HEK293 (cell line): ENCODE results near the gene BATF2.

Experiments used
- CTCF ChIA-PET: fragments of 350-600 bp; formaldehyde crosslinking; extraction: SDS; loops from one replicate; lab custom pipeline; 2021; ENCODE audit warnings: antibody characterized with exemption; lab: Yijun Ruan, JAX
- POLR2A ChIA-PET: fragments of 300-600 bp; formaldehyde crosslinking; extraction: SDS; loops from one replicate; lab custom pipeline; 2020; ENCODE audit warnings: antibody characterized with exemption, inconsistent platforms; lab: Yijun Ruan, JAX
- H3K27ac ChIP-seq: fragments of 200-500 bp; sonication (Bioruptor generic); 2 replicates; pipeline ENCODE4 v1.5.1; 2014; ENCODE audit warnings: low read depth, low read length, control low read depth, inconsistent platforms; ENCODE audit errors: extremely low read depth
- H3K36me3 ChIP-seq, 2 experiments: fragments of 200-500 bp in 1 of 2; sonication (Bioruptor generic) in 1 of 2; 1 replicate in 1 of 2; 2 replicates in 1 of 2; pipeline ENCODE4 v1.5.1; 2014 to 2017; ENCODE audit warnings: inconsistent platforms in 2 of 2, low read length in 2 of 2; ENCODE audit not compliant: control insufficient read depth in 2 of 2, insufficient read depth in 1 of 2
- H3K4me1 ChIP-seq: fragments of 200-500 bp; sonication (Bioruptor generic); 2 replicates; pipeline ENCODE4 v1.5.1; 2014; ENCODE audit warnings: mild to moderate bottlenecking, low read length, inconsistent platforms; ENCODE audit not compliant: control insufficient read depth, insufficient read depth
- H3K4me3 ChIP-seq: 2 replicates; pipeline ENCODE4 v1.5.1; 2011; ENCODE audit warnings: low read depth, mild to moderate bottlenecking, control low read depth, low read length, moderate library complexity
- H3K9me3 ChIP-seq: fragments of 200-500 bp; sonication (Bioruptor generic); 2 replicates; pipeline ENCODE4 v1.5.1; 2014; ENCODE audit warnings: low read depth, low read length, inconsistent platforms; ENCODE audit not compliant: control insufficient read depth, insufficient read depth
- GLI2 ChIP-seq: fragments of 450-650 bp; formaldehyde crosslinking; IDR thresholded peaks from 2 replicates; pipeline ENCODE4; 2017; ENCODE audit warnings: missing biosample characterization, missing genetic modification characterization, low read depth, borderline replicate concordance
- MEIS1 ChIP-seq: sonication (generic); formaldehyde crosslinking; IDR thresholded peaks from 2 replicates; pipeline ENCODE4 v1.8.1; 2022; ENCODE audit warnings: missing genetic modification reagents, mild to moderate bottlenecking, borderline replicate concordance
- MYNN ChIP-seq: fragments of 450-650 bp; formaldehyde crosslinking; IDR thresholded peaks from 2 replicates; pipeline ENCODE4 v1.5.1; 2016; ENCODE audit warnings: missing biosample characterization, missing genetic modification characterization, borderline replicate concordance
- REPIN1 ChIP-seq: fragments of 450-650 bp; formaldehyde crosslinking; IDR thresholded peaks from 2 replicates; pipeline ENCODE4 v1.5.1; 2017; ENCODE audit warnings: missing biosample characterization, missing genetic modification characterization, low read depth
- SALL2 ChIP-seq: fragments of 450-650 bp; formaldehyde crosslinking; IDR thresholded peaks from 2 replicates; pipeline ENCODE4 v1.5.0; 2017; ENCODE audit warnings: missing biosample characterization, mild to moderate bottlenecking, missing genetic modification characterization, borderline replicate concordance
- ZBTB7A ChIP-seq: fragments of 450-650 bp; formaldehyde crosslinking; IDR thresholded peaks from 2 replicates; pipeline ENCODE4 v1.5.1; 2016; ENCODE audit warnings: low read depth, missing biosample characterization, missing genetic modification characterization
- ZNF223 ChIP-seq: fragments of 450-650 bp; formaldehyde crosslinking; IDR thresholded peaks from 2 replicates; pipeline ENCODE4 v1.5.1; 2016; ENCODE audit warnings: missing biosample characterization, missing genetic modification characterization
- ZNF341 ChIP-seq: fragments of 450-650 bp; formaldehyde crosslinking; IDR thresholded peaks from 2 replicates; pipeline ENCODE4; 2016; ENCODE audit warnings: low read depth, missing biosample characterization, missing genetic modification characterization
- ZNF544 ChIP-seq: fragments of 450-650 bp; formaldehyde crosslinking; IDR thresholded peaks from 2 replicates; pipeline ENCODE4 v1.5.0; 2017; ENCODE audit warnings: missing biosample characterization, missing genetic modification characterization
- ZNF560 ChIP-seq: fragments of 450-650 bp; formaldehyde crosslinking; IDR thresholded peaks from 2 replicates; pipeline ENCODE4 v1.5.1; 2017; ENCODE audit warnings: missing biosample characterization, missing genetic modification characterization, borderline replicate concordance
- ZNF600 ChIP-seq: fragments of 450-650 bp; formaldehyde crosslinking; IDR thresholded peaks from 2 replicates; pipeline ENCODE4 v1.5.1; 2016; ENCODE audit warnings: missing biosample characterization, missing genetic modification characterization
- ZNF623 ChIP-seq: fragments of 450-650 bp; formaldehyde crosslinking; IDR thresholded peaks from 2 replicates; pipeline ENCODE4 v1.5.1; 2016; ENCODE audit warnings: missing biosample characterization, missing genetic modification characterization
- ZNF654 ChIP-seq: fragments of 450-650 bp; formaldehyde crosslinking; IDR thresholded peaks from 2 replicates; pipeline ENCODE4 v1.5.1; 2016; ENCODE audit warnings: low read depth, missing biosample characterization, missing genetic modification characterization
- TF ChIP-seq, protein P1 (sequence below): fragments of 450-650 bp; formaldehyde crosslinking; IDR thresholded peaks from 2 replicates; pipeline ENCODE4 v1.5.1; 2016; ENCODE audit warnings: missing biosample characterization, missing genetic modification characterization
- TF ChIP-seq, protein P2 (sequence below): fragments of 450-650 bp; formaldehyde crosslinking; IDR thresholded peaks from 2 replicates; pipeline ENCODE4 v1.5.1; 2016; ENCODE audit warnings: missing biosample characterization, missing genetic modification characterization, low read depth
- TF ChIP-seq, protein P3 (sequence below): fragments of 450-650 bp; formaldehyde crosslinking; IDR thresholded peaks from 2 replicates; pipeline ENCODE4 v1.5.1; 2016; ENCODE audit warnings: missing biosample characterization, missing genetic modification characterization
- TF ChIP-seq, protein P4 (sequence below): fragments of 450-650 bp; formaldehyde crosslinking; IDR thresholded peaks from 2 replicates; pipeline ENCODE4 v1.5.1; 2017; ENCODE audit warnings: missing biosample characterization, mild to moderate bottlenecking, missing genetic modification characterization, moderate library complexity
- TF ChIP-seq, protein P5 (sequence below): fragments of 450-650 bp; formaldehyde crosslinking; conservative IDR thresholded peaks from 2 replicates; pipeline ENCODE4 v1.5.1; 2016; ENCODE audit warnings: low read depth, missing biosample characterization, missing genetic modification characterization

The BATF2 gene

DNA sequence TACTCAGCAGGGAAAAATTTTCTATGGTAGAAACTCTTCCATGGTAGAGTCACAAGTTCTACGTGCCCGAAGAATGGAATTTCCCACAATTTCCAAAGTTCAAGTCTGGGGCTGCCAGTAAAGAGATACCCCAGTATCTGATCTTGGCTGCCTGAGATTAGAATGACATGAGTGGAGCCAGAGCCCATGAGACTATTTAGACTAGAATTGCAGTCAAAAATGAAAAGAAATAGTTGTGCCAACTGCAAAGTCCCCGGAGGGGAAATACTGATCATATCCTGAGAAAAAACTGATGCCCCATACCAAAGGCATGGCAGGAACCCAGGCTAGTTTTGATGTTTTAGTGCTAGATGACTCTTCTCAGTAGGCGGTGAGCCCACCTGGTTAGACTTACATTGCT is 36.1 kb downstream of the BATF2 start:
- H3K9me3 ChIP-seq, result no peaks in the 10 kb centered on the region
- no peak for TF ChIP-seq MYNN (tag by site-specific recombination)
- TF ChIP-seq, protein P1, sequence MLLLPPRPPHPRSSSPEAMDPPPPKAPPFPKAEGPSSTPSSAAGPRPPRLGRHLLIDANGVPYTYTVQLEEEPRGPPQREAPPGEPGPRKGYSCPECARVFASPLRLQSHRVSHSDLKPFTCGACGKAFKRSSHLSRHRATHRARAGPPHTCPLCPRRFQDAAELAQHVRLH, result no peak
- H3K4me1 ChIP-seq, result no peaks in the 10 kb centered on the region
- no peak overlapping the region for H3K4me3 ChIP-seq
- H3K36me3 ChIP-seq, result no peaks in the 10 kb centered on the region
- H3K27ac ChIP-seq, result no peak overlapping the region
- ChIA-PET CTCF (interaction anchor here (0.6 kb wide), 1 partner anchor 9 kb away, joined by 5 read pairs; no protein-coding TSS in a partner anchor), POLR2A (no interaction called here)

DNA sequence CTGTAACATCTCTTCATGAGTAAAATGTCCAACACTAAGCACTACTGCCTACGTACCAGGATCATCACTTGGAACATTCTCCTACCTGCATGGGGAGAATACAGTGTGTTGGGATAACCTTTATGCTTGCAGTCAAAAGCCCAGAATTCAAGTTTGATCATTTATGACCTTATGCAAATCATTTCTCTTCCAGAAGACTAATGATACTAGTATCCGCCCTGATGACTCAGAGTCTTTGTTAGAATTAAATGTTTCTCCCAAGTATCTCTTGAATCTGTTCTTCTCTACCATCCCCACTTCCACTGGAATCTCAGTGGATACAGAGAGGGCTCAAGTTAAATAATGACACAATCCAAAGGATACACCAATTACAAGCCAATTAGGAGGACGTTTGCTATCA is 37.3 kb downstream of the BATF2 start:
- POLR2A ChIA-PET, result no interaction called here
- CTCF ChIA-PET, result no interaction called here

More for the DNA sequence above, 37.3 kb downstream of the BATF2 start:
- H3K27ac ChIP-seq, result no peak overlapping the region
- H3K9me3 ChIP-seq, result no peaks in the 10 kb centered on the region
- no peak overlapping the region for H3K4me3 ChIP-seq
- no peaks in the 10 kb centered on the region for H3K4me1 ChIP-seq
- no peaks in the 10 kb centered on the region for H3K36me3 ChIP-seq
- TF ChIP-seq ZNF341 (tag by site-specific recombination), result no peak
- TF ChIP-seq ZNF223 (tag by site-specific recombination), result no peak
- TF ChIP-seq, protein P2, sequence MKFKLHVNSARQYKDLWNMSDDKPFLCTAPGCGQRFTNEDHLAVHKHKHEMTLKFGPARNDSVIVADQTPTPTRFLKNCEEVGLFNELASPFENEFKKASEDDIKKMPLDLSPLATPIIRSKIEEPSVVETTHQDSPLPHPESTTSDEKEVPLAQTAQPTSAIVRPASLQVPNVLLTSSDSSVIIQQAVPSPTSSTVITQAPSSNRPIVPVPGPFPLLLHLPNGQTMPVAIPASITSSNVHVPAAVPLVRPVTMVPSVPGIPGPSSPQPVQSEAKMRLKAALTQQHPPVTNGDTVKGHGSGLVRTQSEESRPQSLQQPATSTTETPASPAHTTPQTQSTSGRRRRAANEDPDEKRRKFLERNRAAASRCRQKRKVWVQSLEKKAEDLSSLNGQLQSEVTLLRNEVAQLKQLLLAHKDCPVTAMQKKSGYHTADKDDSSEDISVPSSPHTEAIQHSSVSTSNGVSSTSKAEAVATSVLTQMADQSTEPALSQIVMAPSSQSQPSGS (tag by site-specific recombination), result no peak
- no peak for TF ChIP-seq ZNF654 (tag by site-specific recombination)
- TF ChIP-seq, protein P3, sequence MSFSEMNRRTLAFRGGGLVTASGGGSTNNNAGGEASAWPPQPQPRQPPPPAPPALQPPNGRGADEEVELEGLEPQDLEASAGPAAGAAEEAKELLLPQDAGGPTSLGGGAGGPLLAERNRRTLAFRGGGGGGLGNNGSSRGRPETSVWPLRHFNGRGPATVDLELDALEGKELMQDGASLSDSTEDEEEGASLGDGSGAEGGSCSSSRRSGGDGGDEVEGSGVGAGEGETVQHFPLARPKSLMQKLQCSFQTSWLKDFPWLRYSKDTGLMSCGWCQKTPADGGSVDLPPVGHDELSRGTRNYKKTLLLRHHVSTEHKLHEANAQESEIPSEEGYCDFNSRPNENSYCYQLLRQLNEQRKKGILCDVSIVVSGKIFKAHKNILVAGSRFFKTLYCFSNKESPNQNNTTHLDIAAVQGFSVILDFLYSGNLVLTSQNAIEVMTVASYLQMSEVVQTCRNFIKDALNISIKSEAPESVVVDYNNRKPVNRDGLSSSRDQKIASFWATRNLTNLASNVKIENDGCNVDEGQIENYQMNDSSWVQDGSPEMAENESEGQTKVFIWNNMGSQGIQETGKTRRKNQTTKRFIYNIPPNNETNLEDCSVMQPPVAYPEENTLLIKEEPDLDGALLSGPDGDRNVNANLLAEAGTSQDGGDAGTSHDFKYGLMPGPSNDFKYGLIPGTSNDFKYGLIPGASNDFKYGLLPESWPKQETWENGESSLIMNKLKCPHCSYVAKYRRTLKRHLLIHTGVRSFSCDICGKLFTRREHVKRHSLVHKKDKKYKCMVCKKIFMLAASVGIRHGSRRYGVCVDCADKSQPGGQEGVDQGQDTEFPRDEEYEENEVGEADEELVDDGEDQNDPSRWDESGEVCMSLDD (tag by site-specific recombination), result no peak
- TF ChIP-seq ZNF600, result no peak
- TF ChIP-seq, protein P4, sequence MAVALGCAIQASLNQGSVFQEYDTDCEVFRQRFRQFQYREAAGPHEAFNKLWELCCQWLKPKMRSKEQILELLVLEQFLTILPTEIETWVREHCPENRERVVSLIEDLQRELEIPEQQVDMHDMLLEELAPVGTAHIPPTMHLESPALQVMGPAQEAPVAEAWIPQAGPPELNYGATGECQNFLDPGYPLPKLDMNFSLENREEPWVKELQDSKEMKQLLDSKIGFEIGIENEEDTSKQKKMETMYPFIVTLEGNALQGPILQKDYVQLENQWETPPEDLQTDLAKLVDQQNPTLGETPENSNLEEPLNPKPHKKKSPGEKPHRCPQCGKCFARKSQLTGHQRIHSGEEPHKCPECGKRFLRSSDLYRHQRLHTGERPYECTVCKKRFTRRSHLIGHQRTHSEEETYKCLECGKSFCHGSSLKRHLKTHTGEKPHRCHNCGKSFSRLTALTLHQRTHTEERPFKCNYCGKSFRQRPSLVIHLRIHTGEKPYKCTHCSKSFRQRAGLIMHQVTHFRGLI (tag by site-specific recombination), result no peak
- TF ChIP-seq REPIN1, result no peak
- TF ChIP-seq GLI2 (tag by site-specific recombination), result no peak
- no peak for TF ChIP-seq ZNF560 (tag by site-specific recombination)
- no peak for TF ChIP-seq MEIS1 (CRISPR knock-in tag)
- TF ChIP-seq ZBTB7A (tag by site-specific recombination), result no peak
- TF ChIP-seq ZNF623 (tag by site-specific recombination), result no peak
- no peak for TF ChIP-seq ZNF544 (tag by site-specific recombination)
- TF ChIP-seq, protein P5, sequence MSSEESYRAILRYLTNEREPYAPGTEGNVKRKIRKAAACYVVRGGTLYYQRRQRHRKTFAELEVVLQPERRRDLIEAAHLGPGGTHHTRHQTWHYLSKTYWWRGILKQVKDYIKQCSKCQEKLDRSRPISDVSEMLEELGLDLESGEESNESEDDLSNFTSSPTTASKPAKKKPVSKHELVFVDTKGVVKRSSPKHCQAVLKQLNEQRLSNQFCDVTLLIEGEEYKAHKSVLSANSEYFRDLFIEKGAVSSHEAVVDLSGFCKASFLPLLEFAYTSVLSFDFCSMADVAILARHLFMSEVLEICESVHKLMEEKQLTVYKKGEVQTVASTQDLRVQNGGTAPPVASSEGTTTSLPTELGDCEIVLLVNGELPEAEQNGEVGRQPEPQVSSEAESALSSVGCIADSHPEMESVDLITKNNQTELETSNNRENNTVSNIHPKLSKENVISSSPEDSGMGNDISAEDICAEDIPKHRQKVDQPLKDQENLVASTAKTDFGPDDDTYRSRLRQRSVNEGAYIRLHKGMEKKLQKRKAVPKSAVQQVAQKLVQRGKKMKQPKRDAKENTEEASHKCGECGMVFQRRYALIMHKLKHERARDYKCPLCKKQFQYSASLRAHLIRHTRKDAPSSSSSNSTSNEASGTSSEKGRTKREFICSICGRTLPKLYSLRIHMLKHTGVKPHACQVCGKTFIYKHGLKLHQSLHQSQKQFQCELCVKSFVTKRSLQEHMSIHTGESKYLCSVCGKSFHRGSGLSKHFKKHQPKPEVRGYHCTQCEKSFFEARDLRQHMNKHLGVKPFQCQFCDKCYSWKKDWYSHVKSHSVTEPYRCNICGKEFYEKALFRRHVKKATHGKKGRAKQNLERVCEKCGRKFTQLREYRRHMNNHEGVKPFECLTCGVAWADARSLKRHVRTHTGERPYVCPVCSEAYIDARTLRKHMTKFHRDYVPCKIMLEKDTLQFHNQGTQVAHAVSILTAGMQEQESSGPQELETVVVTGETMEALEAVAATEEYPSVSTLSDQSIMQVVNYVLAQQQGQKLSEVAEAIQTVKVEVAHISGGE (tag by site-specific recombination), result no peak
- TF ChIP-seq SALL2 (tag by site-specific recombination), result no peak
